H1 (cell line): ENCODE measurements around the gene ZFR. TPM values are rescaled to one million over a fixed set of nuclear protein-coding genes. Genes with fewer than 3 reads are reported as not detected.

ENCODE experiments used
- CTCF ChIA-PET: fragments of 300-600 bp; sonication (Branson Sonifier 250); formaldehyde crosslinking; loops from one replicate; lab custom pipeline; 2021; ENCODE audit not compliant: partially characterized antibody; lab: Charles Lee
- POLR2A ChIA-PET: fragments of 300-600 bp; sonication (Branson Sonifier 250); formaldehyde crosslinking; loops from one replicate; lab custom pipeline; 2021; ENCODE audit warnings: inconsistent platforms; ENCODE audit not compliant: partially characterized antibody; lab: Charles Lee
- DNase-seq, 2 experiments: peaks; one replicate each; pipeline versions ENCODE4 v3.0.0 to v3.0.0-alpha.2; 2010 to 2022; ENCODE audit warnings: low spot score in 2 of 2, low read depth in 1 of 2, mixed read lengths in 1 of 2
- FAIRE-seq: peaks from 2 replicates; lab custom pipeline; 2011; peaks lifted over from hg19 to GRCh38; lab: Jason Lieb, UNC
- H2AFZ ChIP-seq: 2 replicates; pipeline ENCODE4 v1.8.1; 2012; ENCODE audit warnings: low read length, inconsistent platforms
- H2AK5ac ChIP-seq: 2 replicates; pipeline ENCODE4 v1.6.1; 2013; ENCODE audit warnings: low read depth, low read length
- H2BK120ac ChIP-seq: replicated peaks from 2 replicates; pipeline ENCODE3; 2013; ENCODE audit warnings: low read depth, low read length, inconsistent platforms
- H2BK12ac ChIP-seq: 2 replicates; pipeline ENCODE4 v1.6.1; 2013; ENCODE audit warnings: low read depth, low read length
- H2BK15ac ChIP-seq: 2 replicates; pipeline ENCODE4 v1.6.1; 2013; ENCODE audit warnings: low read length
- H2BK20ac ChIP-seq: 2 replicates; pipeline ENCODE4 v1.6.1; 2013; ENCODE audit warnings: low read length
- H2BK5ac ChIP-seq: 2 replicates; pipeline ENCODE4 v1.6.1; 2013; ENCODE audit warnings: low read depth, low read length
- H3K14ac ChIP-seq: 2 replicates; pipeline ENCODE4 v1.6.1; 2013; ENCODE audit warnings: inconsistent platforms; ENCODE audit not compliant: insufficient read length
- H3K18ac ChIP-seq: 2 replicates; pipeline ENCODE4 v1.6.1; 2013; ENCODE audit warnings: low read length; ENCODE audit errors: extremely low read depth
- H3K23ac ChIP-seq: 2 replicates; pipeline ENCODE4 v1.6.1; 2013; ENCODE audit warnings: inconsistent platforms; ENCODE audit not compliant: insufficient read length
- H3K23me2 ChIP-seq: 2 replicates; pipeline ENCODE4 v1.6.1; 2013; ENCODE audit warnings: low read depth, low read length
- H3K27ac ChIP-seq: 2 replicates; pipeline ENCODE4 v1.6.1; 2011; ENCODE audit warnings: low read depth, low read length, inconsistent platforms
- H3K27me3 ChIP-seq, 4 experiments: replicated peaks in 1 of 4; 1 replicate in 1 of 4; 2 replicates in 3 of 4; pipeline versions ENCODE4 v1.6.1 to v1.8.1; 2011 to 2013; ENCODE audit warnings: low read length in 3 of 4, mild to moderate bottlenecking in 3 of 4, inconsistent platforms in 2 of 4, mixed read lengths in 2 of 4, moderate library complexity in 1 of 4; ENCODE audit not compliant: control insufficient read depth in 3 of 4, insufficient read depth in 3 of 4; ENCODE audit errors: extremely low read depth in 1 of 4
- H3K36me3 ChIP-seq, 4 experiments: 2 replicates each; pipeline versions ENCODE4 v1.6.1 to v1.8.1; 2011 to 2013; ENCODE audit warnings: mild to moderate bottlenecking in 4 of 4, low read length in 3 of 4, moderate library complexity in 2 of 4, control low read depth in 1 of 4, inconsistent platforms in 1 of 4; ENCODE audit not compliant: insufficient read depth in 4 of 4, control insufficient read depth in 2 of 4
- H3K4ac ChIP-seq: replicated peaks from 2 replicates; pipeline ENCODE3; 2013; ENCODE audit warnings: low read length, low read depth, mixed read lengths, inconsistent platforms; ENCODE audit not compliant: insufficient read length
- H3K4me1 ChIP-seq, 4 experiments: replicated peaks in 1 of 4; 1 replicate in 1 of 4; 2 replicates in 3 of 4; pipeline versions ENCODE4 v1.6.1 to v1.8.1; 2011 to 2013; ENCODE audit warnings: low read length in 3 of 4, inconsistent platforms in 2 of 4, mixed read lengths in 1 of 4; ENCODE audit not compliant: insufficient read depth in 4 of 4, control insufficient read depth in 3 of 4
- H3K4me2 ChIP-seq, 2 experiments: 2 replicates each; pipeline versions ENCODE4 v1.6.1 to v1.8.1; 2011 to 2013; ENCODE audit warnings: low read depth in 2 of 2, low read length in 2 of 2, control low read depth in 1 of 2, inconsistent platforms in 1 of 2, mild to moderate bottlenecking in 1 of 2; ENCODE audit not compliant: insufficient read depth in 1 of 2
- H3K4me3 ChIP-seq, 4 experiments: fragments of 200-600, 300-600 bp in 1 of 4; sonication (generic), shearing (Covaris generic), sonication (Bioruptor Twin) in 1 of 4; 2 replicates each; pipeline versions ENCODE4 v1.5.1 to v1.8.1; 2011 to 2016; ENCODE audit warnings: low read length in 4 of 4, low read depth in 3 of 4, control low read depth in 2 of 4, inconsistent platforms in 2 of 4, mild to moderate bottlenecking in 2 of 4, mixed read lengths in 1 of 4, moderate library complexity in 1 of 4; ENCODE audit not compliant: insufficient read depth in 2 of 4; ENCODE audit errors: extremely low read depth in 1 of 4
- H3K56ac ChIP-seq: replicated peaks from 2 replicates; pipeline ENCODE3; 2013; ENCODE audit warnings: low read depth, mild to moderate bottlenecking, mixed read lengths, low read length, inconsistent platforms; ENCODE audit not compliant: insufficient read length
- H3K79me1 ChIP-seq: 2 replicates; pipeline ENCODE4 v1.6.1; 2013; ENCODE audit warnings: low read depth, low read length, control low read depth
- H3K79me2 ChIP-seq, 2 experiments: 2 replicates each; pipeline versions ENCODE4 v1.6.1 to v1.8.1; 2012 to 2013; ENCODE audit warnings: low read length in 2 of 2, mild to moderate bottlenecking in 2 of 2, inconsistent platforms in 1 of 2; ENCODE audit not compliant: insufficient read depth in 2 of 2, control insufficient read depth in 1 of 2
- H3K9ac ChIP-seq, 4 experiments: replicated peaks in 1 of 4; 1 replicate in 1 of 4; 2 replicates in 3 of 4; pipeline versions ENCODE4 v1.6.1 to v1.8.1; 2011 to 2013; ENCODE audit warnings: low read depth in 3 of 4, low read length in 3 of 4, control low read depth in 2 of 4, mild to moderate bottlenecking in 2 of 4, moderate library complexity in 2 of 4, inconsistent platforms in 1 of 4; ENCODE audit errors: extremely low read depth in 1 of 4
- H3K9me3 ChIP-seq, 2 experiments: 2 replicates each; pipeline versions ENCODE4 v1.6.1 to v1.8.1; 2012 to 2013; ENCODE audit warnings: mild to moderate bottlenecking in 2 of 2, moderate library complexity in 2 of 2, control low read depth in 1 of 2, inconsistent platforms in 1 of 2, low read depth in 1 of 2, low read length in 1 of 2, mixed read lengths in 1 of 2; ENCODE audit not compliant: insufficient read depth in 2 of 2
- H4K20me1 ChIP-seq, 2 experiments: replicated peaks in 1 of 2; 2 replicates each; pipeline versions ENCODE3 to v1.8.1; 2011 to 2013; ENCODE audit warnings: inconsistent platforms in 2 of 2, low read length in 2 of 2, mild to moderate bottlenecking in 1 of 2; ENCODE audit not compliant: insufficient read depth in 2 of 2, control insufficient read depth in 1 of 2
- H4K5ac ChIP-seq: 2 replicates; pipeline ENCODE4 v1.6.1; 2013; ENCODE audit warnings: low read length, low read depth, mixed read lengths, inconsistent platforms; ENCODE audit not compliant: insufficient read length
- H4K8ac ChIP-seq: 2 replicates; pipeline ENCODE4 v1.8.0; 2013; ENCODE audit warnings: mild to moderate bottlenecking, moderate library complexity, low read length, inconsistent platforms; ENCODE audit not compliant: insufficient read depth; ENCODE audit errors: extremely low read depth
- H4K91ac ChIP-seq: replicated peaks from 2 replicates; pipeline ENCODE3; 2013; ENCODE audit warnings: low read length, mixed read lengths, inconsistent platforms; ENCODE audit not compliant: insufficient read length
- GABPA ChIP-seq: IDR thresholded peaks from 2 replicates; pipeline ENCODE4 v1.6.1; 2011; ENCODE audit warnings: mild to moderate bottlenecking, low read length, moderate library complexity, borderline replicate concordance; ENCODE audit not compliant: insufficient read depth
- HDAC2 ChIP-seq, 2 experiments: fragments of 300-600 bp in 1 of 2; sonication (generic) in 1 of 2; IDR thresholded peaks; 2 replicates each; pipeline ENCODE4 v1.6.1; 2011 to 2012; ENCODE audit warnings: low read depth in 2 of 2, low read length in 2 of 2, mild to moderate bottlenecking in 2 of 2, moderate library complexity in 2 of 2, borderline replicate concordance in 1 of 2, inconsistent platforms in 1 of 2
- KDM4A ChIP-seq: IDR thresholded peaks from one replicate; pipeline ENCODE4 v1.7.1; 2012; ENCODE audit warnings: low read depth, mild to moderate bottlenecking, moderate library complexity, low read length, inconsistent platforms; ENCODE audit not compliant: severe bottlenecking
- PHF8 ChIP-seq: fragments of 200-600 bp; sonication (generic); conservative IDR thresholded peaks from 2 replicates; pipeline ENCODE4 v1.7.1; 2012; ENCODE audit warnings: low read depth, mild to moderate bottlenecking, inconsistent platforms, low read length, moderate library complexity
- POLR2A ChIP-seq, 2 experiments: IDR thresholded peaks; 1 replicate in 1 of 2; 2 replicates in 1 of 2; pipeline ENCODE4 v1.6.1; 2011; ENCODE audit warnings: low read depth in 2 of 2, low read length in 2 of 2, mild to moderate bottlenecking in 2 of 2; ENCODE audit errors: control extremely low read depth in 1 of 2
- POLR2AphosphoS5 ChIP-seq: IDR thresholded peaks from 2 replicates; pipeline ENCODE4 v1.6.1; 2011; ENCODE audit warnings: low read depth, low read length
- RBBP5 ChIP-seq: IDR thresholded peaks from 2 replicates; pipeline ENCODE4 v1.7.1; 2012; ENCODE audit warnings: low read depth, mild to moderate bottlenecking, inconsistent platforms, low read length, moderate library complexity, borderline replicate concordance
- TAF1 ChIP-seq: IDR thresholded peaks from 2 replicates; pipeline ENCODE4 v1.6.1; 2011; ENCODE audit warnings: mild to moderate bottlenecking, low read depth, low read length
- TAF7 ChIP-seq: optimal IDR thresholded peaks from 2 replicates; pipeline ENCODE3; 2011; ENCODE audit warnings: low read depth, mild to moderate bottlenecking, inconsistent platforms, low read length, moderate library complexity, borderline replicate concordance
- TBP ChIP-seq: IDR thresholded peaks from 2 replicates; pipeline ENCODE4 v1.6.1; 2011; ENCODE audit warnings: low read depth, low read length, improper control_type of control experiment
- ZNF274 ChIP-seq: IDR thresholded peaks from 2 replicates; pipeline ENCODE4 v1.7.0; 2012; ENCODE audit warnings: low read length, borderline replicate concordance; ENCODE audit errors: extremely low read depth
- WGBS, 2 experiments: shearing (Covaris generic) in 1 of 2; methylation state at CpG; one replicate each; pipeline versions ENCODE4 v1.1.6 to v1.1.7; 2013 to 2015; ENCODE audit warnings: low lambda C conversion rate in 2 of 2, mixed read lengths in 2 of 2, inconsistent platforms in 1 of 2, low coverage in 1 of 2, missing lambda C conversion rate in 1 of 2; ENCODE audit not compliant: insufficient replicate concordance in 2 of 2, insufficient coverage in 1 of 2, insufficient read length in 1 of 2; ENCODE audit errors: extremely low coverage in 1 of 2, missing lambda C conversion rate in 1 of 2; 5-methylcytosine and 5-hydroxymethylcytosine counted together
- polyA plus RNA-seq, 7 experiments: library from polyadenylated mRNA; depleted of rRNA in 3 of 7; stranded (reverse) in 5 of 7; unstranded in 2 of 7; fragments of >200 nt in 5 of 7; fragments of 200-250 nt in 2 of 7; gene quantifications; 1 replicate in 5 of 7; 2 replicates in 1 of 7; 4 replicates in 1 of 7; pipeline versions ENCODE4 v1.2.1 to v1.2.3, GENCODE V29; 2011 to 2013; ENCODE audit warnings: missing spikeins in 2 of 7, mixed read lengths in 2 of 7
- total RNA-seq: library from RNA; stranded (reverse); fragmentation: NEBNext Ultra II Directional; extraction: Animal tissue kit (Norgen Biotek cat#: 25700); gene quantifications from 2 replicates; pipeline ENCODE4 v1.2.1, GENCODE V29; 2021

The ZFR gene
- total and polyA plus RNA-seq, 2 of the 8 experiments (the other 6 are each of a cell fraction or from before 2014, with no cell fraction given), result 68.8 to 92.7 TPM

DNA sequence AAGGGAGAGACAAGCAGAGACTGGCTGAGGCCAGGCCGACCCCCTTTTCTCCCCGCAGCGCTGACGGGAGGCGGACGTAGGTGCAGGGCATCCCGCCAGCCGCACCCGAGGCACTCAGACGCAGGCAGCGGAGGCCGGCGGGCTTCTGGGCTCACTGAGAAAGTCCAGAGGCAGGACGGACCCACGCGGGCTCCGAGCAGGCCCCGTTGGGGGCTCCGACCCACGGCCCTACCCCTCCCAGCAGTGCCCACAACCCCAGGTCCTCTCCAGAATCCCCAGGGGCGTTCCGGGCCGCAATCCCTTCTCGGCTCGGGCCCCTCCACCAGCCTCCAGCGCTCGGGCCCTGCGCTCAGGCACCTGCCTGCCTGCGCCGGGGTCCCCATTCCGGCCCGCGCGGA lies 132.3 kb downstream of the ZFR start:
- peak overlapping the region; percentile 70; the same call in 1 of the 2 replicates for H3K27ac ChIP-seq
- H3K79me2 ChIP-seq, result peaks cover 17 to 50% of the 10 kb centered on the region in 2 experiments
- H4K8ac ChIP-seq, result peak overlapping the region; percentile 93
- H4K20me1 ChIP-seq, result peaks cover 0 to 5% of the 10 kb centered on the region in 2 experiments
- no peak overlapping the region for H2AFZ ChIP-seq
- peak overlapping the region; percentile 31 for H4K5ac ChIP-seq
- H3K79me1 ChIP-seq, result no peaks in the 10 kb centered on the region; the same call in 1 of the 2 replicates
- ChIA-PET POLR2A (interaction anchor here (1.0 to 1.2 kb wide), 3 partner anchors 13 to 28 kb away, joined by 3 to 4 read pairs (median 3); no protein-coding TSS in a partner anchor), CTCF (no interaction called here)
- H3K18ac ChIP-seq, result peak overlapping the region; percentile 95
- H3K23ac ChIP-seq, result no peak overlapping the region
- no peaks in the 10 kb centered on the region for H3K27me3 ChIP-seq
- no peak overlapping the region for H2BK15ac ChIP-seq
- peak overlapping the region; percentile 49 to 99 (median 74) for H3K9ac ChIP-seq
- H4K91ac ChIP-seq, result peak overlapping the region; percentile 30
- no peak overlapping the region for H2BK20ac ChIP-seq
- TF ChIP-seq ZNF274 (no peak), TAF7 (peak; percentile 13), KDM4A (peak; percentile 81), POLR2A (IDR thresholded peaks at IDR 0.05; ENCODE audit: control extremely low read depth in 1 of 2, low read depth in 2 of 2, low read length in 2 of 2) (peak in 1 of 2 experiments; percentile 74; a peak in 2 of 3 replicates), GABPA (no peak), RBBP5 (no peak), TBP (0 out of 2 replicates have a peak, but pooled peaks have one; percentile 25), TAF1 (0 out of 2 replicates have a peak, but pooled peaks have one; percentile 47), POLR2AphosphoS5 (0 out of 2 replicates have a peak, but pooled peaks have one; percentile 35), PHF8 (peak; percentile 57; the same call in 1 of the 2 replicates), HDAC2 (IDR thresholded peaks at IDR 0.05; ENCODE audit: borderline replicate concordance in 1 of 2, low read depth in 2 of 2, low read length in 2 of 2) (0 out of 4 replicates have a peak, but pooled peaks of 1 of the 2 experiments have one; percentile 42)
- no peak overlapping the region for H2AK5ac ChIP-seq
- peak in 1 of 2 experiments; percentile 66 for DNase-seq
- H3K56ac ChIP-seq, result no peak overlapping the region
- no peak overlapping the region for H3K4ac ChIP-seq
- H3K14ac ChIP-seq, result no peak overlapping the region
- peak overlapping the region; percentile 70 to 80 (median 79) for H3K4me3 ChIP-seq
- no peak overlapping the region for H2BK120ac ChIP-seq
- H3K4me1 ChIP-seq, result peaks cover 0 to 8% (median 4%) of the 10 kb centered on the region in 4 experiments; a peak in 5 of 7 replicates
- H2BK5ac ChIP-seq, result 0 out of 2 replicates have a peak overlapping the region, but pooled peaks have one; percentile 78
- WGBS, 2 experiments, result 4% methylated on average over 26 of the region's 34 CpGs; no CpG with 5 or more reads in 1 of the 2 experiments
- H3K9me3 ChIP-seq, result no peaks in the 10 kb centered on the region
- H2BK12ac ChIP-seq, result no peak overlapping the region
- no peak for FAIRE-seq
- H3K23me2 ChIP-seq, result peaks cover 7% of the 10 kb centered on the region
- no peaks in the 10 kb centered on the region; a peak in 2 of 8 replicates for H3K36me3 ChIP-seq
- H3K4me2 ChIP-seq, result peak overlapping the region; percentile 71 to 94
